ENCODE measurements around the gene ACER3. TPM values are rescaled to one million over a fixed set of nuclear protein-coding genes. Genes with fewer than 3 reads are reported as not detected.

ACER3 gene
- total RNA-seq, 1 donor from 2014 or later: 16.2 TPM

DNA sequence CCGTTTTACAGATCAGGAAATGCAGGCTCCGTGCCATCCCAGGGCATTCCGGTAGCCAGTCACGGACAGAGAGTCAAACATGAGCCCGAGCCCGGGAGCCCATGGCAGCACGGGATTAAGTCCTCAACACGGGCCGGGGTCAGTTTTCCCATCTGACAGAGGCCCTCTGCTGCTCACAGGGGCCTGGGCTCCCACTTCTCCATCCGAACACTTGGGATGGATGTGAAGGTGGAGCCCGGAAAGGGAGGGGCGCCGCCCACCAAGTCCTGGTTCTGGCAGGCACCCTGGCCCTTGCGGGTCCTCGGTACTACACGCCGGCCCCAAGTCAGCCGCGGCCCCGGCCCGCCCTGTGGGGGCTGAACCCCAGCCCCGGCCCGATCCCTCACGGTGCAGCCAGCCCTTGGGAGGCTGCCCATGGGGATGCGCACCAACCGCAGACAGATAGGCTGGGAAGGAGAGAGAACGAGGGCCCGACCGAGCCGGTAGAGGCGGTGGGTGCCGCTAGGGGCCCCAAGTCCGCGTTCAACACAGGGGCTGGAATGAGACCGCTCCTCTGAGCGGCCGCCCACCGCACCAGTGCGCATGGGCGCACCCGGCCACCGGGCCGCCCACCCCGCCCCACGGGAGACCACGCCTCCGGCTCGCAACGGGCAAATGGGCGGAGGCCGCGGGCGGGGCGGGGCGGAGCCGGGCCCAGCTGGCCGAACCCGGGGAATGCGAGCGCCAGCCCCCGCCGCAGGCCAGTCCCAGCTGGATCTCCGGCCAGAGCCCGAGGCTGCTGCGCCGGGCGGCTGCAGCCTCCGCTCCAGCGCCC lies 205.7 kb downstream of the ACER3 start, which contains the start of gene CAPN5:
Gene CAPN5 (plus strand): TSS at position 743 of the 814 bp plus-strand sequence. CDS start 17,916 bp downstream, outside the sequence.
- TF ChIP-seq POLR2A (IDR thresholded peaks at IDR 0.05): peak in 1 of 2 donors; percentile 92
- TF ChIP-seq POLR2AphosphoS5 (IDR thresholded peaks at IDR 0.05; ENCODE audit: insufficient read depth in 1 of 2, low read depth in 1 of 2): peak; percentile 19 to 99
- TF ChIP-seq, protein P1, sequence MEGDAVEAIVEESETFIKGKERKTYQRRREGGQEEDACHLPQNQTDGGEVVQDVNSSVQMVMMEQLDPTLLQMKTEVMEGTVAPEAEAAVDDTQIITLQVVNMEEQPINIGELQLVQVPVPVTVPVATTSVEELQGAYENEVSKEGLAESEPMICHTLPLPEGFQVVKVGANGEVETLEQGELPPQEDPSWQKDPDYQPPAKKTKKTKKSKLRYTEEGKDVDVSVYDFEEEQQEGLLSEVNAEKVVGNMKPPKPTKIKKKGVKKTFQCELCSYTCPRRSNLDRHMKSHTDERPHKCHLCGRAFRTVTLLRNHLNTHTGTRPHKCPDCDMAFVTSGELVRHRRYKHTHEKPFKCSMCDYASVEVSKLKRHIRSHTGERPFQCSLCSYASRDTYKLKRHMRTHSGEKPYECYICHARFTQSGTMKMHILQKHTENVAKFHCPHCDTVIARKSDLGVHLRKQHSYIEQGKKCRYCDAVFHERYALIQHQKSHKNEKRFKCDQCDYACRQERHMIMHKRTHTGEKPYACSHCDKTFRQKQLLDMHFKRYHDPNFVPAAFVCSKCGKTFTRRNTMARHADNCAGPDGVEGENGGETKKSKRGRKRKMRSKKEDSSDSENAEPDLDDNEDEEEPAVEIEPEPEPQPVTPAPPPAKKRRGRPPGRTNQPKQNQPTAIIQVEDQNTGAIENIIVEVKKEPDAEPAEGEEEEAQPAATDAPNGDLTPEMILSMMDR (IDR thresholded peaks at IDR 0.05): peak in 1 of 3 experiments; percentile 15
- H3K4me1 ChIP-seq: peaks cover 20% of the 10 kb centered on the region
- no peaks in the 10 kb centered on the region for H3K27me3 ChIP-seq
- intact Hi-C loops (cut with DNase I): no loop called here
- peak within 1 kb of the TSS; percentile 85 for H3K27ac ChIP-seq
- H3K9me3 ChIP-seq: no peaks in the 10 kb centered on the region
- no peak for DNase-seq (ENCODE audit: extremely low spot score in 2 of 2)
- H3K4me3 ChIP-seq: peak within 1 kb of the TSS; percentile 60 to 77
- H3K36me3 ChIP-seq: no peaks in the 10 kb centered on the region

- peaks cover 34% of the 10 kb centered on the region for H3K4me1 ChIP-seq
Measured at GRCh38 chr11:77067861-77068443, 207.2 kb downstream of the ACER3 start.

GRCh38 chr11:77068457-77069335 lies 208.0 kb downstream of the ACER3 start:
- Histone ChIP-seq H3K4me1 (peaks cover 41% of the 10 kb centered on the region), H3K9me3 (no peaks in the 10 kb centered on the region), H3K36me3 (no peaks in the 10 kb centered on the region), H3K27ac (no peak overlapping the region), H3K27me3 (no peaks in the 10 kb centered on the region), H3K4me3 (no peak overlapping the region)
- no peak for TF ChIP-seq POLR2AphosphoS5 (IDR thresholded peaks at IDR 0.05; ENCODE audit: insufficient read depth in 1 of 2, low read depth in 1 of 2)
- TF ChIP-seq POLR2A (IDR thresholded peaks at IDR 0.05): no peak
- TF ChIP-seq, protein P1 (IDR thresholded peaks at IDR 0.05): no peak
- intact Hi-C loops (cut with DNase I): no loop called here
- no peak for DNase-seq (ENCODE audit: extremely low spot score in 2 of 2)

More at GRCh38 chr11:77067861-77068443, 207.2 kb downstream of the ACER3 start:
- H3K4me3 ChIP-seq: peak overlapping the region; percentile 60 to 77
- H3K27me3 ChIP-seq: no peaks in the 10 kb centered on the region
- intact Hi-C loops (cut with DNase I): no loop called here
- TF ChIP-seq, protein P1 (IDR thresholded peaks at IDR 0.05): no peak
- TF ChIP-seq POLR2A (IDR thresholded peaks at IDR 0.05): no peak
- TF ChIP-seq POLR2AphosphoS5 (IDR thresholded peaks at IDR 0.05; ENCODE audit: insufficient read depth in 1 of 2, low read depth in 1 of 2): no peak
- H3K36me3 ChIP-seq: no peaks in the 10 kb centered on the region
- H3K27ac ChIP-seq: peak overlapping the region; percentile 85
- DNase-seq (ENCODE audit: extremely low spot score in 2 of 2): no peak
- no peaks in the 10 kb centered on the region for H3K9me3 ChIP-seq

GRCh38 chr11:77069336-77069968 lies 208.7 kb downstream of the ACER3 start:
- DNase-seq (ENCODE audit: extremely low spot score in 2 of 2): no peak
- Histone ChIP-seq H3K4me3 (no peak overlapping the region), H3K27ac (no peak overlapping the region)

More at GRCh38 chr11:77069336-77069968, 208.7 kb downstream of the ACER3 start:
- peaks cover 49% of the 10 kb centered on the region for H3K4me1 ChIP-seq
- H3K36me3 ChIP-seq: no peaks in the 10 kb centered on the region
- TF ChIP-seq POLR2A (IDR thresholded peaks at IDR 0.05): no peak
- no peak for TF ChIP-seq POLR2AphosphoS5 (IDR thresholded peaks at IDR 0.05; ENCODE audit: insufficient read depth in 1 of 2, low read depth in 1 of 2)
- TF ChIP-seq, protein P1 (IDR thresholded peaks at IDR 0.05): no peak
- no peaks in the 10 kb centered on the region for H3K9me3 ChIP-seq
- no peaks in the 10 kb centered on the region for H3K27me3 ChIP-seq
- intact Hi-C loops (cut with DNase I): no loop called here
